Neural progenitor cell (in vitro differentiated cells): ENCODE measurements around the gene NMU.

Source experiments
- EZH2 ChIP-seq: fragments of 200-600 bp; sonication (generic); IDR thresholded peaks from 2 replicates; pipeline ENCODE4 v1.6.1; 2017; ENCODE audit warnings: antibody characterized with exemption, mild to moderate bottlenecking, moderate library complexity
- EZH2phosphoT487 ChIP-seq: fragments of 200-600 bp; sonication (generic); IDR thresholded peaks from 2 replicates; pipeline ENCODE4 v1.6.1; 2017; ENCODE audit warnings: antibody characterized with exemption
- TF ChIP-seq, protein P1 (sequence below): fragments of 200-600 bp; sonication (generic); IDR thresholded peaks from 2 replicates; pipeline ENCODE4 v1.5.1; 2017; ENCODE audit warnings: antibody characterized with exemption, mild to moderate bottlenecking

- TF ChIP-seq EZH2phosphoT487 = no peak
- TF ChIP-seq EZH2 = no peak
- TF ChIP-seq, protein P1, sequence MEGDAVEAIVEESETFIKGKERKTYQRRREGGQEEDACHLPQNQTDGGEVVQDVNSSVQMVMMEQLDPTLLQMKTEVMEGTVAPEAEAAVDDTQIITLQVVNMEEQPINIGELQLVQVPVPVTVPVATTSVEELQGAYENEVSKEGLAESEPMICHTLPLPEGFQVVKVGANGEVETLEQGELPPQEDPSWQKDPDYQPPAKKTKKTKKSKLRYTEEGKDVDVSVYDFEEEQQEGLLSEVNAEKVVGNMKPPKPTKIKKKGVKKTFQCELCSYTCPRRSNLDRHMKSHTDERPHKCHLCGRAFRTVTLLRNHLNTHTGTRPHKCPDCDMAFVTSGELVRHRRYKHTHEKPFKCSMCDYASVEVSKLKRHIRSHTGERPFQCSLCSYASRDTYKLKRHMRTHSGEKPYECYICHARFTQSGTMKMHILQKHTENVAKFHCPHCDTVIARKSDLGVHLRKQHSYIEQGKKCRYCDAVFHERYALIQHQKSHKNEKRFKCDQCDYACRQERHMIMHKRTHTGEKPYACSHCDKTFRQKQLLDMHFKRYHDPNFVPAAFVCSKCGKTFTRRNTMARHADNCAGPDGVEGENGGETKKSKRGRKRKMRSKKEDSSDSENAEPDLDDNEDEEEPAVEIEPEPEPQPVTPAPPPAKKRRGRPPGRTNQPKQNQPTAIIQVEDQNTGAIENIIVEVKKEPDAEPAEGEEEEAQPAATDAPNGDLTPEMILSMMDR = no peak
These were observed 44.1 kb downstream of the NMU start, which contains the start of gene PDCL2 for GRCh38 chr4:55592014-55592413.
